ENCODE results near the gene DTNA. TPM values are rescaled to one million over a fixed set of nuclear protein-coding genes. Genes with fewer than 3 reads are reported as not detected.

DTNA gene
- total RNA-seq, 5 donors from 2014 or later (not counting 1 experiment from before 2014, with no cell fraction given) = 0.18 TPM; not detected in 4

DNA sequence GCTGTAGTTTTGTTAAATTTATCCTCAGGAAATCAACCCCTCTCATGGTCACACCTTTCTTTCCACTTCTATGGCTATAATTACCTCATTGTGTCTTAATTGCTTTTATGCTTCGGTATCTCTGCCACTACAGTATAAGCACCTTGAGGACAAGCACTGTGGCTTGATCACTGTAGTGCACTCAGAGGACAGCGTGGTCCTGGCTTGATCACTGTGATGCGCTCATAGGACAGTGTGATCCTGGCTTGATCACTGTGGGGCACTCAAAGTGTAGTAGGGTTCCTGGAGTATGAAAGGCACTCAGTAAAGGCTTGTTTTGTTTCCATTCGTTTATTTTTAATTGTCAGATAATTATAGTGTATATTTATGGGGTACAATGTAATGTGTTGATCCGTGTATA is 44.2 kb downstream of the DTNA start:
- ChIA-PET CTCF (no interaction called here), POLR2A (no interaction called here)
- Histone ChIP-seq H3K9me3 (no peaks in the 10 kb centered on the region), H3K4me3 (ENCODE audit: control insufficient read depth in 1 of 2, extremely low read depth in 1 of 2, low read length in 1 of 2) (no peak overlapping the region), H3K27me3 (replicated peaks in 1 of 2; ENCODE audit: control insufficient read depth in 2 of 2, extremely low read depth in 1 of 2, insufficient read depth in 2 of 2, low read length in 1 of 2) (no peaks in the 10 kb centered on the region), H3K4me1 (ENCODE audit: control insufficient read depth in 1 of 2, extremely low read depth in 1 of 2, insufficient read depth in 2 of 2, low read length in 2 of 2) (no peaks in the 10 kb centered on the region), H3K36me3 (ENCODE audit: control insufficient read depth in 2 of 2, extremely low read depth in 1 of 2, insufficient read depth in 1 of 2, low read length in 1 of 2) (no peaks in the 10 kb centered on the region), H3K27ac (ENCODE audit: low read length) (no peak overlapping the region)
- no peak overlapping the region for H3K27ac Mint-ChIP-seq
- no peak for ATAC-seq (replicated peaks in 1 of 4)
- DNase-seq = no peak
- H3K36me3 Mint-ChIP-seq = no peaks in the 10 kb centered on the region
- no peaks in the 10 kb centered on the region for H3K9me3 Mint-ChIP-seq
- peaks cover 8 to 21% of the 10 kb centered on the region in 2 donors for H3K27me3 Mint-ChIP-seq
- no peaks in the 10 kb centered on the region for H3K4me1 Mint-ChIP-seq
- no peak overlapping the region for H3K4me3 Mint-ChIP-seq
- 96% methylated on average over 3 of the region's 5 CpGs for WGBS (ENCODE audit: insufficient coverage)

DNA sequence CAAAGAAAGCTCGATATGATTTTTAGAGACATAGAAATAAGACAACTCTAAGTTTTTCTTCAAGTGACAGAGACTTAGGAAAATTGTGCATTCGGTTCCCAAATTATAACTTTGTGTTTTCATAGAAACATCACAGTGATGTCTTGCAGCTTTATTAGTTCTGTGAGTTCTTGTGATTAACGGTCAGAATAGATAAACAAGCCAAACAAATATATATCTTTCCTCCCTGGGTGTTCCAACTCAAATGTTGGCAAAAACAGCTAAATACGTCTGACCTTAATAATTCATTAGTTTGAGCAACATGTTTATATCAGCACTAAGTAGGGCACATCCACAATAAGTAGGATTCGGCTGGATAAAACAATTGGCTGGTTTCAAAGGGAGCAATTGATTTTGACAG is 47.6 kb downstream of the DTNA start:
- H3K9me3 ChIP-seq = no peaks in the 10 kb centered on the region
- 60% methylated on average over 1 of the region's 5 CpGs for WGBS (ENCODE audit: insufficient coverage)
- CTCF ChIA-PET = interaction anchor here in 1 of 2 donors (0.7 kb wide), 1 partner anchor 10 kb away, joined by 3 read pairs; no protein-coding TSS in a partner anchor
- POLR2A ChIA-PET = no interaction called here
- H3K4me3 ChIP-seq (ENCODE audit: control insufficient read depth in 1 of 2, extremely low read depth in 1 of 2, low read length in 1 of 2) = no peak overlapping the region
- no peaks in the 10 kb centered on the region for H3K36me3 Mint-ChIP-seq
- DNase-seq (no peak), ATAC-seq (replicated peaks in 1 of 4) (no peak)
- no peaks in the 10 kb centered on the region for H3K4me1 ChIP-seq (ENCODE audit: control insufficient read depth in 1 of 2, extremely low read depth in 1 of 2, insufficient read depth in 2 of 2, low read length in 2 of 2)
- no peak overlapping the region for H3K27ac ChIP-seq (ENCODE audit: low read length)
- H3K36me3 ChIP-seq (ENCODE audit: control insufficient read depth in 2 of 2, extremely low read depth in 1 of 2, insufficient read depth in 1 of 2, low read length in 1 of 2) = no peaks in the 10 kb centered on the region
- no peaks in the 10 kb centered on the region for H3K9me3 Mint-ChIP-seq
- H3K4me1 Mint-ChIP-seq = no peaks in the 10 kb centered on the region
- H3K27ac Mint-ChIP-seq = no peak overlapping the region
- H3K27me3 ChIP-seq (replicated peaks in 1 of 2; ENCODE audit: control insufficient read depth in 2 of 2, extremely low read depth in 1 of 2, insufficient read depth in 2 of 2, low read length in 1 of 2) = no peaks in the 10 kb centered on the region
- no peak overlapping the region for H3K4me3 Mint-ChIP-seq
- peaks cover 8 to 37% of the 10 kb centered on the region in 2 donors for H3K27me3 Mint-ChIP-seq

DNA sequence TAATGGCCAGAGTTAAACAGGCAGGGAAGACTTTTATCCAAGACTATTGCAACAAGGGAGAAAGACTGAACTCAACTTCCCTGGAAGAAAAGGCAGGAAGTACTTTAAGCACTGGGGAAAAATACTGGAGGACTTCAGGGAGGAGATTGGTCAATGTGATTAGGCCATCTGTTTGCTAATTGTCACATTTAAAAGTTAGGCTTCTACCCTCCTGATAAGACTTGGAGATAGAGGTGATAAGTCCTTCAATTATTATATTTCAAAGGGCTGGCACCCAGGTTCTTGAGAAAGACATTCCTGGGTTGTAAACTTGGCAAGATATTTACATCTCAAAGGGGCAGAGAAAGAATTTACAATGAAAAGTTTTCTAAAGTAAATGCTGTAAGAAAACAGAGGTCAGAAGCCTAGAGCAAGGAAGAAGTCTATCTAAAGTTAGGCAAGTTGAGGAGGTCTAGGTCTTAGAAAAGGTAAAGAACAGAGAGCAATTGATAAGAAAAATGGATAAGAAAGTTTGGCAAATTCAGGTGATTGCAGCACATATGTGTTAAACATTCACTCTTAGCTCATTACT is 48.4 kb downstream of the DTNA start:
- Histone ChIP-seq H3K36me3 (ENCODE audit: control insufficient read depth in 2 of 2, extremely low read depth in 1 of 2, insufficient read depth in 1 of 2, low read length in 1 of 2) (no peaks in the 10 kb centered on the region), H3K4me3 (ENCODE audit: control insufficient read depth in 1 of 2, extremely low read depth in 1 of 2, low read length in 1 of 2) (no peak overlapping the region), H3K9me3 (no peaks in the 10 kb centered on the region), H3K27ac (ENCODE audit: low read length) (no peak overlapping the region), H3K27me3 (replicated peaks in 1 of 2; ENCODE audit: control insufficient read depth in 2 of 2, extremely low read depth in 1 of 2, insufficient read depth in 2 of 2, low read length in 1 of 2) (no peaks in the 10 kb centered on the region), H3K4me1 (ENCODE audit: control insufficient read depth in 1 of 2, extremely low read depth in 1 of 2, insufficient read depth in 2 of 2, low read length in 2 of 2) (no peaks in the 10 kb centered on the region)
- POLR2A ChIA-PET = interaction anchor here in 1 of 2 donors (0.6 kb wide), 1 partner anchor 9 kb away, joined by 4 read pairs; no protein-coding TSS in a partner anchor
- CTCF ChIA-PET = no interaction called here
- no peak overlapping the region for H3K4me3 Mint-ChIP-seq
- H3K9me3 Mint-ChIP-seq = no peaks in the 10 kb centered on the region
- no peaks in the 10 kb centered on the region for H3K4me1 Mint-ChIP-seq
- H3K27ac Mint-ChIP-seq = no peak overlapping the region
- no peaks in the 10 kb centered on the region for H3K36me3 Mint-ChIP-seq
- DNase-seq = no peak
- H3K27me3 Mint-ChIP-seq = peaks cover 8 to 38% of the 10 kb centered on the region in 2 donors
- ATAC-seq (replicated peaks in 1 of 4) = no peak

DNA sequence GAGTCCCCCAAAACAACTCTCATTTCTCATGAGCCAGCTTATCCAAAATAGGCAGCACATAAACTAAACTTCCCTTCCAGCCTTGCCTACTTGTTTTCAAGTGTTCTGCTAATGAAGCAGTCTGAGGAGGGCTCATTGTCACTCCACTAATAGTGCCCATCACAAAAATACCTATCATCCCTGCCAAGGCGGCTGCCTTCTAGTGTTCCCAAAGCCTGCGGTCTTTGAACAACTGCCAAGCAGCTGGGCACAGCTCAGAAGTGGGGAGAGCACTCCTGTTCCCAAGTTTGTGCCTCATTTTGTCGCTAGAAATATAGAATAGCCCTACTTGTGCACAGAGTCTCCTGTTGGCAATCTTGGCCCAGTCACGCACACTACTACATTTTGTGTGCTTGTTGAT is 50.3 kb downstream of the DTNA start:
- 88% methylated on average over 2 of the region's 4 CpGs for WGBS (ENCODE audit: insufficient coverage)
- Mint-ChIP-seq H3K4me1 (no peaks in the 10 kb centered on the region), H3K27me3 (peaks cover 2 to 26% of the 10 kb centered on the region in 2 donors), H3K36me3 (no peaks in the 10 kb centered on the region), H3K9me3 (no peaks in the 10 kb centered on the region), H3K27ac (no peak overlapping the region), H3K4me3 (no peak overlapping the region)
- ATAC-seq (replicated peaks in 1 of 4) (no peak), DNase-seq (no peak)
- Histone ChIP-seq H3K27ac (ENCODE audit: low read length) (no peak overlapping the region), H3K27me3 (replicated peaks in 1 of 2; ENCODE audit: control insufficient read depth in 2 of 2, extremely low read depth in 1 of 2, insufficient read depth in 2 of 2, low read length in 1 of 2) (no peaks in the 10 kb centered on the region), H3K4me3 (ENCODE audit: control insufficient read depth in 1 of 2, extremely low read depth in 1 of 2, low read length in 1 of 2) (no peak overlapping the region), H3K4me1 (ENCODE audit: control insufficient read depth in 1 of 2, extremely low read depth in 1 of 2, insufficient read depth in 2 of 2, low read length in 2 of 2) (no peaks in the 10 kb centered on the region), H3K9me3 (no peaks in the 10 kb centered on the region), H3K36me3 (ENCODE audit: control insufficient read depth in 2 of 2, extremely low read depth in 1 of 2, insufficient read depth in 1 of 2, low read length in 1 of 2) (no peaks in the 10 kb centered on the region)
- ChIA-PET POLR2A (no interaction called here), CTCF (no interaction called here)

DNA sequence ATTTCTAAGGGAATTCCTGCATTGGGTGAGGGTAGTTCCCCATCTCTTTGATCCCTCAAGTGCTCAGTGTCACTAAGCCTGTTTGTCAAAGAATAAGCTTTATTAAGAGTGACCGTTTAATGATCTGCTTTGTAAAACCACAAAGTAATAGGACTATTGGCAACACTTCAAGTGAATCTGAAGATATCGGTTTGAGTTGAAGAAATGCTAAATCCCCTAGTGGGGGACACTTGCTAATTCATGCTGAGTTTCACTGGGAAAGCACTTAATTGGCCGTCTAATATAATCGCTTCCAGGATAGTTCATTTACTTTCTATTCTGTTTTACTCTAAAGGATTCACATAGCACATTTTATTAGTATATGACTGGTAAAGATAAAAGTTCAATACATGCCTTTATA is 54.4 kb downstream of the DTNA start:
- Histone ChIP-seq H3K9me3 (no peaks in the 10 kb centered on the region), H3K4me3 (ENCODE audit: control insufficient read depth in 1 of 2, extremely low read depth in 1 of 2, low read length in 1 of 2) (no peak overlapping the region), H3K4me1 (ENCODE audit: control insufficient read depth in 1 of 2, extremely low read depth in 1 of 2, insufficient read depth in 2 of 2, low read length in 2 of 2) (no peaks in the 10 kb centered on the region), H3K36me3 (ENCODE audit: control insufficient read depth in 2 of 2, extremely low read depth in 1 of 2, insufficient read depth in 1 of 2, low read length in 1 of 2) (no peaks in the 10 kb centered on the region), H3K27me3 (replicated peaks in 1 of 2; ENCODE audit: control insufficient read depth in 2 of 2, extremely low read depth in 1 of 2, insufficient read depth in 2 of 2, low read length in 1 of 2) (no peaks in the 10 kb centered on the region), H3K27ac (ENCODE audit: low read length) (no peak overlapping the region)
- no peaks in the 10 kb centered on the region for H3K9me3 Mint-ChIP-seq
- WGBS (ENCODE audit: insufficient coverage) = 86% methylated on average over 2 of the region's 4 CpGs
- peaks cover 2 to 33% of the 10 kb centered on the region in 2 donors for H3K27me3 Mint-ChIP-seq
- DNase-seq (no peak), ATAC-seq (replicated peaks in 1 of 4) (no peak)
- H3K4me3 Mint-ChIP-seq = no peak overlapping the region
- ChIA-PET POLR2A (no interaction called here), CTCF (interaction anchor here in 1 of 2 donors (1.8 kb wide), 1 partner anchor 21 kb away, joined by 5 read pairs; no protein-coding TSS in a partner anchor)
- no peaks in the 10 kb centered on the region for H3K4me1 Mint-ChIP-seq
- H3K27ac Mint-ChIP-seq = no peak overlapping the region
- no peaks in the 10 kb centered on the region for H3K36me3 Mint-ChIP-seq

DNA sequence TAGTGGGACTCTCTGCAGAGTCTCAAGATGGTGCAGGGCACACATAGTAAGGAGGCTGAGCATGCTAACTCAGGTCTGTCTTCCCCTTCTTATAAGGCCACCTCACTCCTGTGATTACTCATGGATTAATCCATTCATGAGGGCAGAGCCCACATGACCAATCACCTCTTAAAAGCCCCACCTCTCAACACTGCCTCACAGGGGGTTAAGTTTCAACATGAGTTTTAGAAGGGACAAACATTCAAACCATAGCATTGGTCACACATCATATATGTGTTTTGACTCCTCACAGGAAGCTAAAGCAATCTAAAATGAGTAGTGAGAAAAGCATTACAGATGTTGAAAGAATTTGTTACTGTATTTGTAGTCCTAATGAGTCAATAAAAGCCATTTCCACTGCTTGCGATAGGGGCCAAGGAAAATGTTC is 57.5 kb downstream of the DTNA start:
- no peaks in the 10 kb centered on the region for H3K36me3 Mint-ChIP-seq
- Histone ChIP-seq H3K27me3 (replicated peaks in 1 of 2; ENCODE audit: control insufficient read depth in 2 of 2, extremely low read depth in 1 of 2, insufficient read depth in 2 of 2, low read length in 1 of 2) (no peaks in the 10 kb centered on the region), H3K4me3 (ENCODE audit: control insufficient read depth in 1 of 2, extremely low read depth in 1 of 2, low read length in 1 of 2) (no peak overlapping the region), H3K9me3 (no peaks in the 10 kb centered on the region), H3K27ac (ENCODE audit: low read length) (no peak overlapping the region), H3K4me1 (ENCODE audit: control insufficient read depth in 1 of 2, extremely low read depth in 1 of 2, insufficient read depth in 2 of 2, low read length in 2 of 2) (no peaks in the 10 kb centered on the region), H3K36me3 (ENCODE audit: control insufficient read depth in 2 of 2, extremely low read depth in 1 of 2, insufficient read depth in 1 of 2, low read length in 1 of 2) (no peaks in the 10 kb centered on the region)
- no peaks in the 10 kb centered on the region for H3K9me3 Mint-ChIP-seq
- no CpG with 5 or more reads among the region's 1 CpG for WGBS (ENCODE audit: insufficient coverage)
- POLR2A ChIA-PET = no interaction called here
- DNase-seq = no peak
- no peaks in the 10 kb centered on the region for H3K4me1 Mint-ChIP-seq
- no peak overlapping the region for H3K4me3 Mint-ChIP-seq
- H3K27me3 Mint-ChIP-seq = peaks cover 7 to 13% of the 10 kb centered on the region in 2 donors
- CTCF ChIA-PET = no interaction called here
- no peak for ATAC-seq (replicated peaks in 1 of 4)
- no peak overlapping the region for H3K27ac Mint-ChIP-seq

DNA sequence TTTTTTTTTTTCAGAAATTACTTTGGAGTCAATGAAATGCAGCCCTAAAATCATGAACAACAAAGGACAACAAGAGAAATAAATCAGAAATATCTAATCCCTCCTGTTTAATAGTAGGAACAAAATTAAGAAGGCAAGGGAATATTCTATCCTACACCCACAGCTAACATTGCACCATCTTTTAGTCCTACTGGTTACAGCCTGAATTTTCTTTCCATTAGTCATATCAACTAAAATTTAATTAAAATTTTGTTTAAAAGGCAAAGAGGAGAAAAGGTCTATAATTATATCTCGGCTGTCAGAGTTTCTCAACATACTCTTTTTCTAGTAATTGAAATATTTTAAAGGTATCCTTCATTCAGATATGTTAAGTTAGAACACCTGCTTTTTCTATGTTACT is 61.9 kb downstream of the DTNA start:
- H3K4me3 ChIP-seq (ENCODE audit: control insufficient read depth in 1 of 2, extremely low read depth in 1 of 2, low read length in 1 of 2) = no peak overlapping the region
- no peak for ATAC-seq (replicated peaks in 1 of 4)
- peaks cover 0 to 7% of the 10 kb centered on the region in 2 experiments for H3K27me3 ChIP-seq (replicated peaks in 1 of 2; ENCODE audit: control insufficient read depth in 2 of 2, extremely low read depth in 1 of 2, insufficient read depth in 2 of 2, low read length in 1 of 2)
- no peak overlapping the region for H3K27ac ChIP-seq (ENCODE audit: low read length)
- ChIA-PET CTCF (no interaction called here), POLR2A (no interaction called here)
- H3K36me3 ChIP-seq (ENCODE audit: control insufficient read depth in 2 of 2, extremely low read depth in 1 of 2, insufficient read depth in 1 of 2, low read length in 1 of 2) = no peaks in the 10 kb centered on the region
- no peak for DNase-seq
- WGBS (ENCODE audit: insufficient coverage) = no CpG with 5 or more reads among the region's 1 CpG
- no peaks in the 10 kb centered on the region for H3K36me3 Mint-ChIP-seq
- no peaks in the 10 kb centered on the region for H3K9me3 ChIP-seq
- no peaks in the 10 kb centered on the region for H3K9me3 Mint-ChIP-seq
- H3K4me1 Mint-ChIP-seq = peaks cover 0 to 5% (median 4%) of the 10 kb centered on the region in 3 donors
- H3K27ac Mint-ChIP-seq = no peak overlapping the region
- no peak overlapping the region for H3K4me3 Mint-ChIP-seq
- peaks cover 9 to 29% of the 10 kb centered on the region in 2 donors for H3K27me3 Mint-ChIP-seq
- no peaks in the 10 kb centered on the region for H3K4me1 ChIP-seq (ENCODE audit: control insufficient read depth in 1 of 2, extremely low read depth in 1 of 2, insufficient read depth in 2 of 2, low read length in 2 of 2)

All from T-cell (primary cell).